ENCODE results near the gene KIF16B.

- TF ChIP-seq CTCF (IDR thresholded peaks at IDR 0.05) (no peak), POLR2A (IDR thresholded peaks at IDR 0.05) (no peak), POLR2AphosphoS5 (IDR thresholded peaks at IDR 0.05) (no peak)
Measured at GRCh38 chr20:16560216-16560615, 13.0 kb downstream of the KIF16B start.

All from breast epithelium (tissue), 3 donors.